Heart left ventricle (tissue), 13 donors: ENCODE results near the gene CGB3.

ENCODE experiments used
- POLR2A ChIP-seq, 2 donors: fragments of 450-650 bp; IDR thresholded peaks; one replicate each; pipeline ENCODE4 v1.6.1; 2017; ENCODE audit warnings: antibody characterized with exemption in 2 of 2, mild to moderate bottlenecking in 2 of 2, moderate library complexity in 2 of 2
- TF ChIP-seq, protein P1 (sequence below), 12 donors: fragments of 200-600 bp; sonication (generic) in 4 of 12; IDR thresholded peaks; one replicate each; pipeline versions ENCODE4 v1.5.0 to v1.8.0; 2018 to 2022; ENCODE audit warnings: antibody characterized with exemption in 12 of 12, mild to moderate bottlenecking in 5 of 12
- donor health status: ischemic (EF 13 %, LVEDD 7.1; RV severe dilation, severe dysfunction).
- donor health status: DM: no; HTN: yes; CAD: no.
- donor health status: DM: no; HTN: no; CAD: no.
- donor health status: ischemic (EF 25% LVEDD 6.9; RV normal size, moderate dysfunction).
- donor health status: ischemic (EF 25% LVEDD 5.7; RV mildly dilated, moderate dysfunction).
- donor health status: ischemic (EF 35%, LVEDD 5.7; RV mildly dilated, moderate dysfunction).
- donor health status: nonischemic (EF 11% LVEDD 7.7; RV severe dilation, severe dysfunction).
- donor health status: DM: yes; HTN: yes; CAD: no.
- donor health status: PGD.
- donor health status: ischemic (EF 29% LVEDD 5.4; RV normal size, mild dysfunction).
- donor health status: nonischemic (EF 23%, LVEDD 6.1; RV moderate dilation, normal function).

DNA sequence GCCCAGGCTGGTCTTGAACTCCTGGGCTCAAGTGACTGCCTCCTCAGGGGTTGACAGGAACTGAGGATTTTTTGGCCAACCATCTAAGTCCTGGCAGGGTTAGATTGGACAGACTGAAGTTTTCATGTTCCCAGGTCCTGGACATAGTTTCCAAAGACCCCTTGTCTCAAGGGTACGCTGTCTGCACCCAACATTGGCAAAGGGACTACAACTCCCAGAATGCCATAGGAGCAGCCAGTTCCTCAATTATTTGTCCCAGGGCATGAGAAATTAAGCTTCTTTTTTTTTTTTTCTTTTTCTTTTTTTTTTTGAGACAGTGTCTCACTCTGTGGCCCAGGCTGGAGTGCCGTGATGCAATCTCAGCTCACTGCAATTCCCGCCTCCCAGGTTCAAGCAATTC, 37.9 kb downstream of the CGB3 start:
- TF ChIP-seq, protein P1, sequence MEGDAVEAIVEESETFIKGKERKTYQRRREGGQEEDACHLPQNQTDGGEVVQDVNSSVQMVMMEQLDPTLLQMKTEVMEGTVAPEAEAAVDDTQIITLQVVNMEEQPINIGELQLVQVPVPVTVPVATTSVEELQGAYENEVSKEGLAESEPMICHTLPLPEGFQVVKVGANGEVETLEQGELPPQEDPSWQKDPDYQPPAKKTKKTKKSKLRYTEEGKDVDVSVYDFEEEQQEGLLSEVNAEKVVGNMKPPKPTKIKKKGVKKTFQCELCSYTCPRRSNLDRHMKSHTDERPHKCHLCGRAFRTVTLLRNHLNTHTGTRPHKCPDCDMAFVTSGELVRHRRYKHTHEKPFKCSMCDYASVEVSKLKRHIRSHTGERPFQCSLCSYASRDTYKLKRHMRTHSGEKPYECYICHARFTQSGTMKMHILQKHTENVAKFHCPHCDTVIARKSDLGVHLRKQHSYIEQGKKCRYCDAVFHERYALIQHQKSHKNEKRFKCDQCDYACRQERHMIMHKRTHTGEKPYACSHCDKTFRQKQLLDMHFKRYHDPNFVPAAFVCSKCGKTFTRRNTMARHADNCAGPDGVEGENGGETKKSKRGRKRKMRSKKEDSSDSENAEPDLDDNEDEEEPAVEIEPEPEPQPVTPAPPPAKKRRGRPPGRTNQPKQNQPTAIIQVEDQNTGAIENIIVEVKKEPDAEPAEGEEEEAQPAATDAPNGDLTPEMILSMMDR (IDR thresholded peaks at IDR 0.05) = no peak
- TF ChIP-seq POLR2A (IDR thresholded peaks at IDR 0.05) = no peak
